ENCODE data around the gene IQGAP2.
"Not testable (repeated sequence)": the region's sequence is repeated elsewhere in the genome, so short reads cannot be mapped to it uniquely, and the experiment has no call there.

IQGAP2 gene

DNA sequence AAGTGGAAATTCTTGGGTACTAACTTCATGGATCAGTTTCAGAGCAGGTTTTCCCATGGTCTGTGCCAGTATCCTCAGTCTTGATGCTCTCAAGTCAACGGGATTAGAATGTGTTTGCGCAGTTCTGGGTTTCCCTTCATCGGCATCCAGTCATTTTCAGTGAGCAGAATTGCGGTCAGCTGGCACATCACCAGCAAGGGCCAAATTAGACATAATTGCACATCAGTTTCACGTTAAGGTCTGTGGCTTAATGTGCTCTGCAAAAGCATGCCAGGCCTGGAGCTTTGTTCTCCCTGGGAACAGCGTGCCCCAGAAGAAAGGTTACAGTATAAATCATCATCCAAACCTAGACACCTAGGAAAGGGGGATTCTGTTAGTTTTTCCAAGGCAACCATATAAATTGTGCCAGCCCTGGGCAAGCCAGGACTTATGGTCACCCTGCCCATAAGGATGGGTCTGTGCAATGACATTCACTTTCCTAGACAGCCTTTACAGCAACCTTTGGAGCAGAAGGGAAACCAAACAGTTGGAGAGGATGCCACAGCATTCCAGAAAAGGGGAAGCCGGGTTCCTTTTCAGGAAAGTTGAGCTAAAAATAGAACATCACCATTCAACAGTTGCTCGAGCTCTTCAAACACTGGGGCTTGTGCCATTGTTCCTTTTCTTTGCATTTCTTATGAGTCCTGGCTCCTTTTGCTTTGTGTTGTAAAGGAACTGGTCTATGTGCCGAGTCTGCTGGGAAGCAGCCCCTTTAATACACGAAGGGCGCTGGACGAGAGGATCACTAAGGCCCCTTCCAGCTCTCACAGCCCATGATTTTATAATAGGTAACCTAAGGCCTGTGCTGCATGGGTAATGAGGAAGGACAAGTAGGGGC lies 23.1 kb downstream of the IQGAP2 start:
- TF ChIP-seq, protein P1, sequence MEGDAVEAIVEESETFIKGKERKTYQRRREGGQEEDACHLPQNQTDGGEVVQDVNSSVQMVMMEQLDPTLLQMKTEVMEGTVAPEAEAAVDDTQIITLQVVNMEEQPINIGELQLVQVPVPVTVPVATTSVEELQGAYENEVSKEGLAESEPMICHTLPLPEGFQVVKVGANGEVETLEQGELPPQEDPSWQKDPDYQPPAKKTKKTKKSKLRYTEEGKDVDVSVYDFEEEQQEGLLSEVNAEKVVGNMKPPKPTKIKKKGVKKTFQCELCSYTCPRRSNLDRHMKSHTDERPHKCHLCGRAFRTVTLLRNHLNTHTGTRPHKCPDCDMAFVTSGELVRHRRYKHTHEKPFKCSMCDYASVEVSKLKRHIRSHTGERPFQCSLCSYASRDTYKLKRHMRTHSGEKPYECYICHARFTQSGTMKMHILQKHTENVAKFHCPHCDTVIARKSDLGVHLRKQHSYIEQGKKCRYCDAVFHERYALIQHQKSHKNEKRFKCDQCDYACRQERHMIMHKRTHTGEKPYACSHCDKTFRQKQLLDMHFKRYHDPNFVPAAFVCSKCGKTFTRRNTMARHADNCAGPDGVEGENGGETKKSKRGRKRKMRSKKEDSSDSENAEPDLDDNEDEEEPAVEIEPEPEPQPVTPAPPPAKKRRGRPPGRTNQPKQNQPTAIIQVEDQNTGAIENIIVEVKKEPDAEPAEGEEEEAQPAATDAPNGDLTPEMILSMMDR (IDR thresholded peaks at IDR 0.05; ENCODE audit: borderline replicate concordance, insufficient read depth, low read depth, low read length) = no peak
- no peak overlapping the region for H3K4me3 ChIP-seq (ENCODE audit: low read depth, low read length)

DNA sequence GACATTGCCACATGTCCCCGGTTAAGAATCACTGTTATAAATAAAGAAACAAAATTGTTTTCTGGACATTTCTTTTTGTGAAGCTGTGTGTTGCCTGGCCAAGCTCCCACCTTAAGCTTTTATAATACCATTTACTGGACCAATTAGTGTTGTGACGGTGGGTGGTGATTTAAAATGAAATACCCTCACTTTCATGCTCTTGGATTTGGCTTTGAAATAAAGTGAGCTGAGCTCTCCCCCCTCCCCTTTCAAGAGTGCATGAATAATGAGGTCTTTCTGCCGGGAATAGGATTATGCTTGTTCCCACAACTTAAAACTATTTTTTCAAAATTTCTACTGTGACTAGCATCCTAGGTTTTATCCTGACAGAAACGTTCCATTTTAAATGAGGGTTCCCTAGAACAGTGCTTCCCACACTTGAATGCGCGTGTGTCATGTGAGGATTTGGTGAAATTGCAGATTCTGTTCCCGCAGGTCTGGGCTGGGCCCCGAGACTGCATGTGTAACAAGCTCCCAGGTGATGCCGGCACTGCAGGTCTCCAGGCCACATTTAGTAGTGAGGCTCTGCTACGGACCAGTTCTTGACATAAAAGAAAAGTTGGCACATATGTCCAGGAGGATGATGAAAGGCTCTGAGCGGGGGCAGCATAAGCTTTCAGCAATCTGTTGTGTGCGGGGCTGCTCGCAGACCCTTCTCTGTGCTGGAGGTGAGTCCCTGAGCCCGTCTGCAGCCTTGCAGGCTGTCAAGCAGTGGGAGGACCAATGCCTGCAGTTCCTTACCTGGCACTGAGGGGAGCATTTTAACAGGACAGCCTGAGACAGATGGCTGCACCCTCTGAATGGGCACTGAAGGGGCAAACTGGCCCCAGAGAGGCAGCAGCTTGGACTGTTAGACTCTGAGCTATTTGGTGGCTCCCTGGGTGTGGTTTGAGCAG lies 24.4 kb downstream of the IQGAP2 start:
- TF ChIP-seq, protein P1 (IDR thresholded peaks at IDR 0.05; ENCODE audit: borderline replicate concordance, insufficient read depth, low read depth, low read length) = no peak
- no peak overlapping the region for H3K4me3 ChIP-seq (ENCODE audit: low read depth, low read length)

DNA sequence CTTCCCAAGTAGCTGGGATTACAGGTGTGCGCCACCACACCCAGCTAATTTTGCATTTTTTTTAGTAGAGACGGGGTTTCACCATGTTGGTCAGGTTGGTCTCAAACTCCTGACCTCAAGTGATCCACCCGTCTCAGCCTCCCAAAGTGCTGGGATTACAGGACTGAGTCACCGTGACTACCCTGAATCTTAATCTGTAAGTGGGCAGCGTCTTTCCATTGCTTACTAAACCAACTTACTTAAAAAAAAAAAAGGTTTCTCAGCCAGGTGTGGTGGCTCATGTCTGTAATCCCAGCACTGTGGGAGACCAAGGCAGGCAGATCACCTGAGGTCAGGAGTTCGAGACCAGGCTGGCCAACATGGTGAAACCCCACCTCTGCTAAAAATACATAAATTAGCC lies 25.5 kb downstream of the IQGAP2 start:
- H3K4me3 ChIP-seq (ENCODE audit: low read depth, low read length) = not testable (repeated sequence)

DNA sequence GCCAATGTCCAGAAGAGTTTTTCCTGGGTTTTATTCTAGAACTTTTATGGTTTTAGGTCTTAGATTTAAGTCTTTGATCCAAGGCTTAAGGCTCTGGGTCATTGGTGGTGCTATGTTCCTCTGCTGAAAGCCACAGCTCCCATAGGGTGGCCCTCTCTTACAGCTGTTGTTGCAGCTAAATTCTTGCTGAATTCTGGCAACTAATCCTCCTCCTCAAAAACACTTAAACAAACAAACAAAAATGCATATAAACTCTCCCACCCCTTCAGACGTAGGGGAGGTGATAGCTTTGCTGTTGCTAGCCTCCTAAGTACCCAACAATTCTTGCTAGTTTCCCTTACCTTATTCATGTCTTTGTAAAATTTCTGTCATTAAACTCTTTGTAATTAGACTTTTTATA lies 30.2 kb downstream of the IQGAP2 start:
- TF ChIP-seq, protein P1 (IDR thresholded peaks at IDR 0.05; ENCODE audit: borderline replicate concordance, insufficient read depth, low read depth, low read length) = no peak
- H3K4me3 ChIP-seq (ENCODE audit: low read depth, low read length) = no peak overlapping the region

DNA sequence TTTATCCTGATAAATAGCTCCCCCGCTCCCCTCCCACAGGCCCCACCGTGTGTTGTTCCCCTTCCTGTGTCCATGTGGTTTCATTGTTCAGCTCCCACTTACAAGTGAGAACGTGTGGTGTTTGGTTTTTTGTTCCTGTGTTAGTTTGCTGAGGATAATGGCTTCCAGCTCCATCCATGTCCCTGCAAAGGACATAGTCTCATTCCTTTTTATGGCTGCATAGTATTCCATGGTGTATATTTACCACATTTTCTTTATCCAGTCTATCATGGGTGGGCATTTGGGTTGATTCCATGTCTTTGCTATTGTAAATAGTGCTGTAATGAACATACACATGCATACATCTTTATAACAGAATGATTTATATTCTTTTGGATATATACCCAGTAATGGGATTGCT lies 34.4 kb downstream of the IQGAP2 start:
- H3K4me3 ChIP-seq (ENCODE audit: low read depth, low read length) = not testable (repeated sequence)

DNA sequence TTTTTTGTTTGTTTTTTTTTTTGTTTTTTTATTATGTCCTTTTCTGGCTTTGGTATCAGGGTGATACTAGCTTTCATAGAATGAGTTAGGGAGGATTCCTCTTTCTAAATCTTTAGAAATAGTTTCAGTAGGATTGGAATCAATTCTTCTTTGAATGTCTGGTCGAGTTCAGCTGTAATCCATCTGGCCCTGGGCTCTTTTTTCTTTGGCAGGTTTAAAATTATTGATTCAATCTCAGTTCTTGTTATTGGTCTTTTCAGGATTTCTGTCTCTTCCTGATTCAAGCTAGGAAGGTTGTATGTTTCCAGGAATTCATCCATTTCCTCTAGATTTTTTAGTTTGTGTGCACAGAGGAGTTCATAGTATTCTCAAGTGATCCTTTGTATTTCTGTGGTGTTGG lies 34.9 kb downstream of the IQGAP2 start:
- TF ChIP-seq, protein P1 (IDR thresholded peaks at IDR 0.05; ENCODE audit: borderline replicate concordance, insufficient read depth, low read depth, low read length) = no peak
- H3K4me3 ChIP-seq (ENCODE audit: low read depth, low read length) = no peak overlapping the region

DNA sequence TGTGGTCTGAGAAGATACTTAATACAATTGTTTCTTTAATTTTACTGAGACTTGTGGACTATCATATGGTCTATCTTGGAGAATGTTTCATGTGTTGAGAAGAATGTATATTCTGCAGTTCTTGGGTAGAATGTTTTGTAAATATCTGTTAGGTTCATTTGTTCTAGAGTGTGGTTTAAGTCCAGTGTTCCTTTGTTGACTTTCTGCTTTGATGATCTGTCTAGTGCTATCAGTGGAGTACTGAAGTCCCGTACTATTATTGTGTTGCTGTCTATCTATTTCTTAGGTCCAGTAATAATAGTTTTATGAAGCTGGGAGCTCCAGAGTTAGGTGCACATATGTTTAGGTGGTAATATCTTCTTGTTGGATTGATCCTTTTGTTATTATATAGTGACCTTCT lies 36.1 kb downstream of the IQGAP2 start:
- TF ChIP-seq, protein P1 (IDR thresholded peaks at IDR 0.05; ENCODE audit: borderline replicate concordance, insufficient read depth, low read depth, low read length) = no peak
- no peak overlapping the region for H3K4me3 ChIP-seq (ENCODE audit: low read depth, low read length)

DNA sequence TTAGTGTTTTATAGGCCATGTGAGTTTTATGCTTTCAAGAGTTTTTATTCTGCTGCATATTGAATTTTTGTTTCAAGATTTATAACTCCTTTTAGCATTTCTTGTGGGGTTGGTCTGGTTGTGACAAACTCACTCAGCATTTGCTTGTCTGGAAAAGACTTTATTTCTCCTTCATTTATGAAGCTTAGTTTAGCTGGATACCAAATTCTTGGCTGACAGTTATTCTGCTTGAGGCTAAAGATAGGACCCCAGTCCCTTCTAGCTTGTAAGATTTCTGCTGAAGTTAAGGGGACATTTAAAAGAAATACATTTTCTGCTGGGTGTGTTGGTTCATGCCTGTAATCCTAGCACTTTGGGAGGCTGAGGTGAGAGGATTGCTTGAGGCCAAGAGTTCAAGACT lies 36.8 kb downstream of the IQGAP2 start:
- no peak overlapping the region for H3K4me3 ChIP-seq (ENCODE audit: low read depth, low read length)
- TF ChIP-seq, protein P1 (IDR thresholded peaks at IDR 0.05; ENCODE audit: borderline replicate concordance, insufficient read depth, low read depth, low read length) = no peak

Data from GM12875 (cell line).